ENCODE measurements around the gene TDRD15. TPM values are rescaled to one million over a fixed set of nuclear protein-coding genes. Genes with fewer than 3 reads are reported as not detected.

Gene TDRD15
- polyA plus RNA-seq, 4 donors, result 0.01 TPM; not detected in 3

DNA sequence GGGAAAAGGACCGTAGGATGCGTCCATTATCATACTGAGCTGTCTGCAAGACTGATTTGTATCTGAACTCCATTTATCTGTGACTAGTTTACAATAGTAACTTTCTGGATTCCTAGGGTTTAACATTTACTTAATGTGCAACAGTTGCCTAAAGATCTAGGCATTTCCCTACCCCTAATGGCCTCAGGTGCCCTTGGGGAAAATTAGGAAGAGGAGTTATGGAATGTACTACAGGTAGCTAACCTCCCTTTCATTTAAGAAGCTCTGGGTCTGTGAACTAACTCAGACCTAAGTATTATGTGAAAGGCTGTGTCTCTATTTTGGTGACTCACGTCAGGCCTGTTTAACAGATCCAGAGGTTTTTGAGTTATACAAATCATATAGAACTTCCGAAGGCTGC, 59.5 kb downstream of the TDRD15 start:
- Histone ChIP-seq H3K9me3 (ENCODE audit: control insufficient read depth in 2 of 2, insufficient read depth in 1 of 2, low read depth in 1 of 2, low read length in 1 of 2) (no peaks in the 10 kb centered on the region), H3K4me3 (ENCODE audit: low read depth in 1 of 3, low read length in 3 of 3) (no peak overlapping the region), H3K4me1 (ENCODE audit: control insufficient read depth in 3 of 3, insufficient read depth in 2 of 3, low read depth in 1 of 3, low read length in 2 of 3) (no peaks in the 10 kb centered on the region), H3K27me3 (ENCODE audit: control insufficient read depth in 3 of 3, insufficient read depth in 3 of 3, low read length in 3 of 3) (peaks cover 0 to 2% (median 0%) of the 10 kb centered on the region in 3 donors), H3K36me3 (ENCODE audit: control insufficient read depth in 3 of 3, insufficient read depth in 2 of 3, low read depth in 1 of 3, low read length in 3 of 3) (no peaks in the 10 kb centered on the region), H3K27ac (ENCODE audit: low read depth in 1 of 3, low read length in 2 of 3) (no peak overlapping the region)
- DNase-seq (no peak), FAIRE-seq (no peak)
- 64 to 78% (median 68%) methylated on average over 4 of the region's 4 CpGs for WGBS, 3 donors

GRCh38 chr2:21183726-21184125, 60.0 kb downstream of the TDRD15 start:
- no peak overlapping the region for H3K4me3 ChIP-seq (ENCODE audit: low read depth in 1 of 3, low read length in 3 of 3)
- H3K36me3 ChIP-seq (ENCODE audit: control insufficient read depth in 3 of 3, insufficient read depth in 2 of 3, low read depth in 1 of 3, low read length in 3 of 3), result no peaks in the 10 kb centered on the region
- no peak for DNase-seq
- H3K4me1 ChIP-seq (ENCODE audit: control insufficient read depth in 3 of 3, insufficient read depth in 2 of 3, low read depth in 1 of 3, low read length in 2 of 3), result no peaks in the 10 kb centered on the region
- peaks cover 0 to 2% (median 0%) of the 10 kb centered on the region in 3 donors for H3K27me3 ChIP-seq (ENCODE audit: control insufficient read depth in 3 of 3, insufficient read depth in 3 of 3, low read length in 3 of 3)
- 70 to 89% (median 86%) methylated on average over 2 of the region's 2 CpGs for WGBS, 3 donors
- FAIRE-seq, result no peak
- H3K9me3 ChIP-seq (ENCODE audit: control insufficient read depth in 2 of 2, insufficient read depth in 1 of 2, low read depth in 1 of 2, low read length in 1 of 2), result no peaks in the 10 kb centered on the region
- H3K27ac ChIP-seq (ENCODE audit: low read depth in 1 of 3, low read length in 2 of 3), result no peak overlapping the region

DNA sequence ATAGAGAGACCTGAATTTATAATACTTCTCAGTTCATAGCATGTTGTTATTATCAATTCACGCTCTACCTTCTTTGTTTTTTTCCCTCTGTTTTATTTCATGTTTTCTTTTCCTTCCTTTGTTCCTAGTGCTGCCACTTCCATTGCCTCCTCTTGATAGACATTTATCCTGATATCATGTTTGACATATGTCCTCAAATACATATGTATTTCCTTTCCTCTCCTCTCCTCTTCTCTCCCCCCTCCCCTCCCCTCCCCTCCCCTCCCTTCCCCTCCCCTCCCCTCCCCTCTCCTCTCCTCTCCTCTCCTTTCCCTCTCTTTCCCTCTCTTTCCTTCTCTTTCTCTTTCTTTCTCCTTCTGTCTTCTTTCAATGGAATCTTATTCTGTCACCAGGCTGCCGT, 67.8 kb downstream of the TDRD15 start:
- Histone ChIP-seq H3K4me3 (ENCODE audit: low read depth in 1 of 3, low read length in 3 of 3) (no peak overlapping the region), H3K36me3 (ENCODE audit: control insufficient read depth in 3 of 3, insufficient read depth in 2 of 3, low read depth in 1 of 3, low read length in 3 of 3) (no peaks in the 10 kb centered on the region), H3K27ac (ENCODE audit: low read depth in 1 of 3, low read length in 2 of 3) (no peak overlapping the region), H3K4me1 (ENCODE audit: control insufficient read depth in 3 of 3, insufficient read depth in 2 of 3, low read depth in 1 of 3, low read length in 2 of 3) (no peaks in the 10 kb centered on the region), H3K9me3 (ENCODE audit: control insufficient read depth in 2 of 2, insufficient read depth in 1 of 2, low read depth in 1 of 2, low read length in 1 of 2) (no peaks in the 10 kb centered on the region), H3K27me3 (ENCODE audit: control insufficient read depth in 3 of 3, insufficient read depth in 3 of 3, low read length in 3 of 3) (no peaks in the 10 kb centered on the region)
- DNase-seq (no peak), FAIRE-seq (no peak)
- WGBS, 3 donors, result 93 to 98% (median 95%) methylated on average over 1 to 2 of the region's 2 CpGs

Other genes starting within 250 kb of the TDRD15 start
- 1,000 to 10,000 TPM in 1 of 4 donors, 100 to 1,000 TPM in 2, 10 to 100 TPM in 1; 14.1 to 1,089 (median 138) TPM for gene APOB, start 79.9 kb upstream of the TDRD15 start, polyA plus RNA-seq

Data from small intestine (tissue), 7 donors.